ENCODE data around the gene FA2H.
A peak's percentile ranks its signal among the peaks of the same experiment; 100 is the strongest.

Gene FA2H

DNA sequence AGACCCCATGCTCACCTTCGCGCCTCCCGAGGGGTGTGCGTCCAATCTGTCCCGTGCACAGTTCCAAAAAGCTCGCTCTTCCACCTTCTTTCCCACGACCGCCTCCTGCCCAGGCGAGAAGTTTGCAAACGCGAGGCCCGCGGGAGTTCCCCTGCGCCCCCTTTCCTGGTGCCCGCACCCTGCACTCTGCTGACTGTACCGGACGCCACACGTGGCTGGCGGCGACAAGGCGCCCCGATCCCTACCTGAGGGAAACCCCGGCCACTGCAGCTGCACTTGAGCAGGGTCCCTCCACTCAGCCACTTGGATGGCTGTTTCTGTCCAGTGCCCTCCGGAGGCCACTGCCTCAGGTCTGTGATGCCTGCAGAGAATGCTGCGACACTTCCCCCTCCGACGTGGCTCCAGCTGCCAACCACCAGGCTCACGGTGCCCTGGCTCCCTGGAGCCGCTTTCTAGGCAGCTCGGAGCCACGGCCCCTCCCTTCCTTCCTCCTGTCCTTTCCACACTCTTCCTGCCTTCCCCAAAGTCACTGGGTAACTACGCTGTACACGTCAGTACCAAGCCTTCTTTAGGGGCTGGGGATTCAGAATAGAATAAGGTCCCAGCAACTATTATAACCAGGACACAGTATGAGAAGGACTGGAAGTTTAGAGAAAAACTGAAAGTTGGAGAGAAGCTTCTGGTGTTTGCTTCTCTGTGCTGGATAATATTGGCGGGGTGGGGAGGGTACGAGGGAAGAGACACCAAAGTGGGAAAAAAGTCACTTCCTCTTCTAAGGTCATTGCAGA, 74.0 kb downstream of the FA2H start, which contains the start of gene MLKL:
TSS of gene MLKL (minus strand) at position 425 of the 788 bp plus-strand sequence. CDS start 5,105 bp downstream, outside the sequence.
- peak within 1 kb of the TSS; percentile 90 for H3K4me2 ChIP-seq (ENCODE audit: low read length)
- no peaks in the 10 kb centered on the region for H3K9me3 ChIP-seq (ENCODE audit: control insufficient read depth, low read length)
- peak within 1 kb of the TSS; percentile 85 for H2AFZ ChIP-seq
- no peaks in the 10 kb centered on the region for H3K79me2 ChIP-seq
- H3K9ac ChIP-seq = no peak within 1 kb of the TSS
- no peaks in the 10 kb centered on the region for H3K4me1 ChIP-seq
- H3K27me3 ChIP-seq (ENCODE audit: control insufficient read depth, insufficient read depth, low read length) = no peaks in the 10 kb centered on the region
- TF ChIP-seq CTCF (IDR thresholded peaks at IDR 0.05) = no peak
- no peaks in the 10 kb centered on the region for H3K36me3 ChIP-seq (ENCODE audit: control insufficient read depth, insufficient read depth, low read length)
- H3K4me3 ChIP-seq (ENCODE audit: low read depth, low read length) = peak within 1 kb of the TSS; percentile 59
- peak within 1 kb of the TSS; percentile 71 for H3K27ac ChIP-seq

GRCh38 chr16:74700116-74700437, 74.5 kb downstream of the FA2H start:
- Histone ChIP-seq H2AFZ (peak overlapping the region; percentile 85), H3K4me3 (ENCODE audit: low read depth, low read length) (peak overlapping the region; percentile 59), H3K27ac (peak overlapping the region; percentile 71), H3K4me1 (no peaks in the 10 kb centered on the region), H3K9ac (no peak overlapping the region), H3K36me3 (ENCODE audit: control insufficient read depth, insufficient read depth, low read length) (no peaks in the 10 kb centered on the region), H3K27me3 (ENCODE audit: control insufficient read depth, insufficient read depth, low read length) (no peaks in the 10 kb centered on the region), H3K9me3 (ENCODE audit: control insufficient read depth, low read length) (no peaks in the 10 kb centered on the region), H3K79me2 (no peaks in the 10 kb centered on the region), H3K4me2 (ENCODE audit: low read length) (peak overlapping the region; percentile 90)
- no peak for TF ChIP-seq CTCF (IDR thresholded peaks at IDR 0.05)

DNA sequence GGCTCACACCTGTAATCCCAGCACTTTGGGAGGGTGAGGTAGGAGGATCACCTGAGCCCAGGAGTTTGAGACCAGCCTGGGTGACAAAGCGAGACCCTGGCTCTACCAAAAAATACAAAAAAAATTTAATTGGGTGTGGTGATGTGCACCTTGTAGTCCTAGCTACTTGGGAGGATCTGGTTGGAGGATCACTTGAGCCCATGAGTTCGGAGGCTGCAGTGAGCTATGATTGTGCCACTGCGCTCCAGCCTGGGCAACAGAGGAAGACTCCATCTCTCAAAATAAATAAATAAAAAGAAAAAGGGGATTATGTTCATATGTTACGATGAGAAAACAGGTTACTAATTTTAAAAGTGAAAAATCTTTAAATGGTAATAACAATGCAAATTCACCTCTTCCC, 75.0 kb downstream of the FA2H start:
- no peak overlapping the region for H2AFZ ChIP-seq
- TF ChIP-seq CTCF (IDR thresholded peaks at IDR 0.05) = no peak
- H3K4me3 ChIP-seq (ENCODE audit: low read depth, low read length) = peak overlapping the region; percentile 59
- H3K9ac ChIP-seq = no peak overlapping the region
- H3K27ac ChIP-seq = no peak overlapping the region
- no peak overlapping the region for H3K4me2 ChIP-seq (ENCODE audit: low read length)
- H3K79me2 ChIP-seq = no peaks in the 10 kb centered on the region
- no peaks in the 10 kb centered on the region for H3K36me3 ChIP-seq (ENCODE audit: control insufficient read depth, insufficient read depth, low read length)
- H3K9me3 ChIP-seq (ENCODE audit: control insufficient read depth, low read length) = no peaks in the 10 kb centered on the region
- H3K27me3 ChIP-seq (ENCODE audit: control insufficient read depth, insufficient read depth, low read length) = no peaks in the 10 kb centered on the region
- H3K4me1 ChIP-seq = no peaks in the 10 kb centered on the region

DNA sequence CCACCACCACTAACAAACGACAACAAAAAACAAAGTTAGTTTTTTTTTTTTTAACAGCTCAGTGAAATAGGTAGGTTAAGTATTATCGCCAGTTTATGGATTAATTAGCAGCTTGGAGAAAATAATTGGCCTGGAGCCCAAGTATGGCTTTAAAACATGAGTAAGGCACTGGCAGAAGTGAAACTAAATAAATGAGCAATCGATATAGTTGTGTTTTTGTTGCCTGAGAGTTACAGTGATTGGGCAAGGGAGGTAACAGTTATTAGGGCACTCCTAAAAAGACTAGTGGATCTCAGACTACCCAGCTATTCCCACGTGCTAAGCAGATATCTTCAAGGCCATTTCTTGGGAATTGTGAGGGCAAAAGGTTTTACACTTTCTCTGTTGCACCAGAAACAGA, 76.4 kb downstream of the FA2H start:
- Histone ChIP-seq H3K4me2 (ENCODE audit: low read length) (no peak overlapping the region), H3K79me2 (no peaks in the 10 kb centered on the region), H3K27me3 (ENCODE audit: control insufficient read depth, insufficient read depth, low read length) (no peaks in the 10 kb centered on the region), H3K9ac (no peak overlapping the region), H3K27ac (no peak overlapping the region), H3K9me3 (ENCODE audit: control insufficient read depth, low read length) (no peaks in the 10 kb centered on the region), H3K36me3 (ENCODE audit: control insufficient read depth, insufficient read depth, low read length) (no peaks in the 10 kb centered on the region), H3K4me1 (no peaks in the 10 kb centered on the region), H2AFZ (no peak overlapping the region), H3K4me3 (ENCODE audit: low read depth, low read length) (no peak overlapping the region)
- no peak for TF ChIP-seq CTCF (IDR thresholded peaks at IDR 0.05)

Measured in parathyroid adenoma (tissue), 2 donors.